OCI-LY3 (cell line): ENCODE results near the gene VTA1.

Source experiments
- H2AFZ ChIP-seq: fragments of 200-600, 300-600 bp; shearing (Covaris generic); 2 replicates; pipeline ENCODE4 v1.6.0; 2014; ENCODE audit warnings: antibody characterized with exemption, low read depth, low read length
- H3K27ac ChIP-seq: fragments of 200-600, 300-600 bp; sonication (generic); 2 replicates; pipeline ENCODE4 v1.5.1; 2014; ENCODE audit warnings: mild to moderate bottlenecking, low read length, moderate library complexity, mixed read lengths
- H3K27me3 ChIP-seq: fragments of 200-600, 300-600 bp; sonication (generic); 2 replicates; pipeline ENCODE4 v1.6.1; 2014; ENCODE audit warnings: low read depth, low read length, mixed read lengths
- H3K36me3 ChIP-seq: fragments of 200-600, 300-600 bp; sonication (generic); replicated peaks from 2 replicates; pipeline ENCODE3; 2014; ENCODE audit warnings: low read depth, low read length, mixed read lengths
- H3K4me1 ChIP-seq: fragments of 300-600, 200-600 bp; sonication (generic); 2 replicates; pipeline ENCODE4 v1.6.1; 2014; ENCODE audit warnings: low read length, mixed read lengths
- H3K4me2 ChIP-seq: fragments of 200-600, 300-600 bp; sonication (generic); 2 replicates; pipeline ENCODE4 v1.6.1; 2014; ENCODE audit warnings: low read length, mixed read lengths
- H3K4me3 ChIP-seq: fragments of 300-600, 200-600 bp; sonication (generic); 2 replicates; pipeline ENCODE4 v1.5.1; 2014; ENCODE audit warnings: antibody characterized with exemption, mild to moderate bottlenecking, low read length, moderate library complexity
- H3K79me2 ChIP-seq: fragments of 300-600, 200-600 bp; shearing (Covaris generic); 2 replicates; pipeline ENCODE4 v1.6.1; 2014; ENCODE audit warnings: mild to moderate bottlenecking, low read length, mixed read lengths
- H3K9ac ChIP-seq: fragments of 300-600, 200-600 bp; shearing (Covaris generic); 2 replicates; pipeline ENCODE4 v1.6.0; 2014; ENCODE audit warnings: mild to moderate bottlenecking, low read length, moderate library complexity
- H3K9me3 ChIP-seq: fragments of 200-600, 300-600 bp; shearing (Covaris generic); 2 replicates; pipeline ENCODE4 v1.6.1; 2014; ENCODE audit warnings: low read length, mixed read lengths; ENCODE audit not compliant: insufficient read depth
- H4K20me1 ChIP-seq: fragments of 200-600, 300-600 bp; sonication (generic); 2 replicates; pipeline ENCODE4 v1.6.1; 2016; ENCODE audit warnings: low read length, mixed read lengths; ENCODE audit not compliant: insufficient read depth
- CTCF ChIP-seq: fragments of 200-600, 300-600 bp; sonication (generic); IDR thresholded peaks from 2 replicates; pipeline ENCODE4 v1.5.1; 2014; ENCODE audit warnings: antibody characterized with exemption, low read length, low read depth
- EZH2phosphoT487 ChIP-seq: fragments of 200-600 bp; shearing (Covaris generic); IDR thresholded peaks from 2 replicates; pipeline ENCODE4 v1.6.1; 2018; ENCODE audit warnings: antibody characterized with exemption, mixed run types, low read depth

VTA1 gene

DNA sequence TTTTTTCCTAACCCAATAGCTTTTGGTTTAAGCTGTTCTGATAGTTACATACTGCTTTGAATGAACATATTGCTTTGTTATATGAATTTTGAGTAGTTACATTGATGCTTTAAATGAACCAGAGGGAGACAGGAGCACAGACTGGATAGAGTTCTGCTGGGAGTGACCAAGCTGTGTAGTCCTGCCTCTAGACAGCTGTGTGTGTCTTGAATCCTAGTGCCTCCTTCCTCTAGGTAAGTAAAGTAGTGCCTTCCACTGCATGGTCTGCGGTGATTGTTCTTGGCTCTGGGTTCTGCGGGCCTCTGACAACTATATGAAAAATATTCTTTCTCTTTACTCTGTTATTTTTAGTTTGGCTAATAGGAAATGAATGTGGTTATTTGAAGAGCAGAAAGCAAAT, 108.7 kb downstream of the VTA1 start:
- Histone ChIP-seq H3K9me3 (no peaks in the 10 kb centered on the region), H3K4me2 (no peak overlapping the region), H3K27me3 (no peaks in the 10 kb centered on the region), H4K20me1 (no peaks in the 10 kb centered on the region), H3K79me2 (no peaks in the 10 kb centered on the region), H3K4me3 (no peak overlapping the region), H3K4me1 (no peaks in the 10 kb centered on the region), H3K27ac (no peak overlapping the region), H3K36me3 (no peaks in the 10 kb centered on the region), H3K9ac (no peak overlapping the region), H2AFZ (no peak overlapping the region)
- TF ChIP-seq CTCF (no peak), EZH2phosphoT487 (no peak)

- Histone ChIP-seq H4K20me1 (no peaks in the 10 kb centered on the region), H3K27me3 (no peaks in the 10 kb centered on the region), H3K79me2 (no peaks in the 10 kb centered on the region), H3K4me1 (no peaks in the 10 kb centered on the region), H3K27ac (no peak overlapping the region), H3K4me2 (no peak overlapping the region), H3K36me3 (no peaks in the 10 kb centered on the region), H3K9ac (no peak overlapping the region), H2AFZ (no peak overlapping the region), H3K9me3 (no peaks in the 10 kb centered on the region), H3K4me3 (no peak overlapping the region)
- TF ChIP-seq EZH2phosphoT487 (no peak), CTCF (no peak)
These were observed 111.2 kb downstream of the VTA1 start for GRCh38 chr6:142258305-142258704.

GRCh38 chr6:142258757-142259156, 111.7 kb downstream of the VTA1 start:
- H3K9me3 ChIP-seq, result no peaks in the 10 kb centered on the region
- H3K4me1 ChIP-seq, result no peaks in the 10 kb centered on the region
- no peak overlapping the region for H2AFZ ChIP-seq
- no peaks in the 10 kb centered on the region for H3K36me3 ChIP-seq
- no peaks in the 10 kb centered on the region for H3K27me3 ChIP-seq
- H3K27ac ChIP-seq, result no peak overlapping the region
- no peaks in the 10 kb centered on the region for H3K79me2 ChIP-seq
- no peak for TF ChIP-seq EZH2phosphoT487
- H4K20me1 ChIP-seq, result no peaks in the 10 kb centered on the region
- no peak overlapping the region for H3K4me3 ChIP-seq
- no peak overlapping the region for H3K9ac ChIP-seq
- H3K4me2 ChIP-seq, result no peak overlapping the region

DNA sequence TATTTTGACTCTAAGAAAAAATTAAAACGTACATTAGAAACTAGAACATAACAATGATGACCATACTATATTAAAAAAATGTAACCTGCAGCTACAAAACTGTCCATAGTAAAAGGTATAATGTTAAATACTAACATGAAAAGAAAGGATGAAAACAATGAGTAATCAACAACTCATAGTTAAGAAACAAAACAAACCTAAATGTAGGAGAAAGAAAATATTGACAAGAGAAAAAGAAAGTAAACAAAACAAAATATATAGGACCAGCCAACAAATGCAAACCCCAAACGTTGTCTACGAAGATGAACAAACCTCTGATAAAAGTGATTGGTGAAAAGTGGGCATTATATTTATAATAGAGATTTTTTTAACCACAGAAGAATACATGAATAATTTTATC, 113.7 kb downstream of the VTA1 start:
- TF ChIP-seq CTCF (no peak), EZH2phosphoT487 (no peak)
- no peaks in the 10 kb centered on the region for H3K36me3 ChIP-seq

GRCh38 chr6:142262231-142262630, 115.2 kb downstream of the VTA1 start:
- no peak for TF ChIP-seq EZH2phosphoT487
- TF ChIP-seq CTCF, result no peak
- Histone ChIP-seq H3K4me3 (no peak overlapping the region), H3K9me3 (no peaks in the 10 kb centered on the region), H4K20me1 (no peaks in the 10 kb centered on the region), H3K4me2 (no peak overlapping the region), H2AFZ (no peak overlapping the region), H3K27me3 (no peaks in the 10 kb centered on the region), H3K27ac (no peak overlapping the region), H3K36me3 (no peaks in the 10 kb centered on the region), H3K79me2 (no peaks in the 10 kb centered on the region), H3K4me1 (no peaks in the 10 kb centered on the region), H3K9ac (no peak overlapping the region)

More for the DNA sequence above, 113.7 kb downstream of the VTA1 start:
- H2AFZ ChIP-seq, result no peak overlapping the region
- no peak overlapping the region for H3K4me2 ChIP-seq
- H3K27me3 ChIP-seq, result no peaks in the 10 kb centered on the region
- H3K79me2 ChIP-seq, result no peaks in the 10 kb centered on the region
- H3K9me3 ChIP-seq, result no peaks in the 10 kb centered on the region
- no peak overlapping the region for H3K9ac ChIP-seq
- no peak overlapping the region for H3K4me3 ChIP-seq
- no peak overlapping the region for H3K27ac ChIP-seq
- H4K20me1 ChIP-seq, result no peaks in the 10 kb centered on the region
- no peaks in the 10 kb centered on the region for H3K4me1 ChIP-seq
